KG1 (cell line): ENCODE measurements around the gene COL27A1.

Source experiments
- DNase-seq: peaks from one replicate; lab custom pipeline; 2025; lab: John Stamatoyannopoulos, UW

Gene COL27A1

DNA sequence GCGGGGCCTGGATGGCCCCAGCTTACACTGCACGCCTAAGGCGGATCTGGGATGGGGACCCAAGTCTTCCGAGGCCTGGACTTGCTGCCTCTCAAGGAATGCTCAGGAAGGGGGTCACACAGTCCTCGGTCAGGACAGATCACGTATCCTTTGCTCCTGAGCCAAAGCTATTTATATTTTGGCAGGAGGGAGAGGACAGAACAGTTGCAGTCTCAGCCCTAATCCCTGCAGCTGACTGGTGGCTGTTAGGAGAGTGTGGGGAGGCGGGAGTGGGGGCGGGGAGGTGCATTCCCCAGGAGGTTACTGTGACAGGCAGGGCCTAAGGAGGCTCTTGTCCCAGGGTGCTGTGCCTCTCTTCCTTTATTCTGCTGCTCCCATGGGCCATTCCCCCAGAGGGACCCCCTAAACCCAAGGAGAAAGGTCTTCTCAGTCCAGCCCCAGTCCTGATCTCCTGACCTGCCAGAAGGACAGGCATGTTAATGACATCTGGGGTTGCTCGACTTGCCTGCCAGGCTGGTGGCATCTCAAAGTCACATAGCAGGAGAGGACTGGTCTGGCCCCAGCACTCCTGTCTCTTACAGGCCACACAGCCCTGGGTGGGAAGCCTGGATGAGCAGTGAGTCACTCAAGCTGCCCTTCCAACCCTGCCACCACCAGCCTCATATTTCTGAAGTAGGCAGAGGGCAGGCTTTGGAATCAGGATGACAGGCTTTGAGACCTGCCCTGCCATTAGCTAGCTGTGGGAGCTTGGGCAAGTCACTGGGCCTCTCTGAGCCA, 51.9 kb downstream of the COL27A1 start:
- no peak for DNase-seq

DNA sequence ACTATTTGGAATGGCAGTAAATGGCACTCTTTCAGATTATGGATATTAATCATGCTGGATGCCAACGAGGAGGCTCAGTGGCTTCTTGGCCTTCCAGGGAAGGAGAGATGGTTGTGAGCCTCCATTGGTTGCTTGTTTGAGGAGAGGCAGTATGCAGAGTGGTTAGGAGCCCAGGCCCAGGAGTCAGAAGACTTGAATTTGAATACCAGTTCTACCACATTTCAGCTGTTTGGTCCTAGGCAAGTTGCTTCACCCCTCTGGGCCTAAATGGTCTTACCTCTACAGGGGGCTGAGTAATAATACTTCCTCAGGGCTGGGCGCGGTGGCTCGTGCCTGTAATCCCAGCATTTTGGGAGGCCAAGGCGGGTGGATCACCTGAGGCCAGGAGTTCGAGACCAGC, 52.5 kb downstream of the COL27A1 start:
- no peak for DNase-seq

DNA sequence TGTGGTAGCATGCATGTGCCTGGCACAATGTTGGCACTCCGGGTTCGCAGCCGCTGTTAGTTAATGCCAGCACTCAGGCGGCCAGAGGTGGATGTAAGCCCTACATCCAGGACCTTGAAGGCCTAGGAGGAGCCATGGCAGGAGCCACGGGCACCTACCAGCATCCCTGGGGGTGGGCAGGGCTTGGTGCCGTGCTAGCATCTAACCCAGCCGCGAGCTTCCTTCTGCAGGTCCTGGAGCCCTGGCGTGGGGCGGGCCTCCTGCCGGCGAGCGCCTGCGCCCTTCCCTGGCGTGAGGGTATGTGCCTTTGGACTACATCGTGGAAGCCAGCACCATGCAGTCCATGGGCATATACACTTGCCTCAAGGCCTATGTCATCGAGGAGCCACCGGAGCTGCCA, 53.8 kb downstream of the COL27A1 start:
- no peak for DNase-seq

DNA sequence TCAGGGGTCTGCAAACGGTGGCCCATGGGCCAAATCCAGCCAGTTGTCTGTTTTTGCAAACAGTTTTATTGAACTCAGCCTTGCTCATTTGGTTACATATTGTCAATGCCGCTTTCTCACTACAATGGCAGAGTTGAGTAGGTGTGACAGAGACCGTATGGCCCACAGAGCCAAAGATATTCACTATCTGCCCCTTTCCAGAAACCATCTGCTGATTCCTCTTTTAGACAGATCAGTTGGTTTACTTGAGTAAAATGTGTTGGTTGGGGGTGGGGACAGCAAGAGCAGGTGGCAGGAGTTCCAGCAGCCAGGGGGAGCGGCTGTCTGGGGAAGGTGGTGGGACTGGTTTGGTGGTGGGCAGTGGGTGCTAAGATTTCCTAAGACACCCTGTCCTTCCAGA, 54.8 kb downstream of the COL27A1 start:
- no peak for DNase-seq

DNA sequence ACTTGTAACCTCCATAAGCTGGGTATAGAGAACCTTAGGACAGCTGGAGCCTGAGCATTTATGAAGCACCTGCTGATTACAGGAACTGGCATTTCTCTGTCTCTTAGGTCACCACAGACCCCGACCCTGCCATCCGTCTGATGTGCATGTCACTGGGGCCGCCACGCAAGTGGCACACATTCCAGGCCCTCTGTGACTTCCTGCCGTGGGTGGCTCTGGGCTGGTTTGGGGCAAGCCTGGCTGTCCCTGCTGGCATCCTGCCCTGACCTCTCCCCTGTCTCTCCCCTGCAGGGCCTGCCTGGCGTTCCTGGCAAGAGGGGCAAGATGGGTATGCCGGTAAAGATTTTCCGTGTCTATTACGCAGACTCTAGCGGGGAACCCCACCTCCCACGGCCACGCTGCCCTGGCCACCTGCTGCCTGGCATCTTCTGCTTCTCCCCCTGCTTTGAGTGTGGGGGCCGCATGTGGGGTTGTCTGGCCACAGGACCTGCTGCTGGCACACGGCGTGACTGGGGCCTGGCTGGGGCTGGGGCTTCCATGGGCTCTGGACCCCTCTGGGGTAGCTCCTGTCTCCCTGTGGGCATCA, 55.4 kb downstream of the COL27A1 start:
- DNase-seq, result no peak

DNA sequence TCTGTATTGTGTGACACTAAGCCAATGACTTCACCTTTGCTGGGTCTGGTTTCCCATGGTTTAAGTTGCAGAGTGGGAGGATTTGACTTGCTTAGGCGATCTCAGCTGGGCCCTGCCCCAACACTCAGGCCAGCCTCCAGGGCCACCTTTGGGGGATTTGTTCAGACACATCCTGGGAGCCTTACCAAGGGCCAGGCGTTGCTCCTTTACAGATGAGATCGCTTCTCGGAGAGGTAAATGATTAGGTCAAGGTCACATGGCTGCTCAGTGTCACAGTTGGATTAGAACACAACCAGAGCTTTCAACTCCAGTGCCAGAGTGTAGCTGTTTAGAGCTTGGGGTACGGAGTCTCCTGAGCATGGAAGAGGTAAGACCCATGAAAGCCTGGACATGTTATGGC, 57.5 kb downstream of the COL27A1 start:
- no peak for DNase-seq

DNA sequence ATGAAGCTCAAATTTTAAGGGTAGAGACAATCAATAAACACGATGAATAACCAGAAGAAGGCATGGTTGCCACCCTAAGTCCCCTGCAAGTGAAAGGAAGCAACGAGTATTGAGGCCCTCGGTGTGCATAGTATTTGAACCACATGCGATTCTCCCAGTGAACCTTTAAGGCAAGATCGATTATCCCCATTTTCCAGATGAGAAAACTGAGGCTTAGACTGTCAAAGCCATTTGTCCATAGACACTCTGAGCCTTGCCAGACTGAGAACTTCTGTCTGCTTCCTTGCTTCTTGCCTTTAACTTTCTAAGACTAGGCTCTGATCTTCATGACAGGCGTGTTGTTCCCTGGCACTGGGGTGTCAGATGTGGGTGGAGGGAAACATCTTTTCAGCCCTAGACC, 58.2 kb downstream of the COL27A1 start:
- no peak for DNase-seq

DNA sequence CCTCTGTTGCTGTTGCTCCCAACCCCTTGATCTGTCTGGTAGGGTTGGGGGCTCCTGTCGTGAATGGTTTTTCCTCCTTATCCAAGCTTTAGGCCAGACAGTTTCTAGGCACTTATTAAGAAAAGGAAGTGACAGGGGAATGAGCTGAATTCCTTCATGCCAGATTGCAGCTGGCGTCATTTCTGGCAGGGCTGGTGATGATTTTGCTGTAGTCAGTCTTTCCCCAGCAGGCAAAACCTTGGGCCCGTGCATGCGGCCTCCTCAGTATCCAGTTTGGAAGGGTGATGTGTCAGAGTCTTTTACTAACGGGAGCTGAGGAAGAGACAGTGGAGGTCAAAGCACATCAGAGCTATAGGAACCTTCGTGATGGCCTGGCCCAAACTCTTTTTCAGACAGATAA, 58.8 kb downstream of the COL27A1 start:
- no peak for DNase-seq

DNA sequence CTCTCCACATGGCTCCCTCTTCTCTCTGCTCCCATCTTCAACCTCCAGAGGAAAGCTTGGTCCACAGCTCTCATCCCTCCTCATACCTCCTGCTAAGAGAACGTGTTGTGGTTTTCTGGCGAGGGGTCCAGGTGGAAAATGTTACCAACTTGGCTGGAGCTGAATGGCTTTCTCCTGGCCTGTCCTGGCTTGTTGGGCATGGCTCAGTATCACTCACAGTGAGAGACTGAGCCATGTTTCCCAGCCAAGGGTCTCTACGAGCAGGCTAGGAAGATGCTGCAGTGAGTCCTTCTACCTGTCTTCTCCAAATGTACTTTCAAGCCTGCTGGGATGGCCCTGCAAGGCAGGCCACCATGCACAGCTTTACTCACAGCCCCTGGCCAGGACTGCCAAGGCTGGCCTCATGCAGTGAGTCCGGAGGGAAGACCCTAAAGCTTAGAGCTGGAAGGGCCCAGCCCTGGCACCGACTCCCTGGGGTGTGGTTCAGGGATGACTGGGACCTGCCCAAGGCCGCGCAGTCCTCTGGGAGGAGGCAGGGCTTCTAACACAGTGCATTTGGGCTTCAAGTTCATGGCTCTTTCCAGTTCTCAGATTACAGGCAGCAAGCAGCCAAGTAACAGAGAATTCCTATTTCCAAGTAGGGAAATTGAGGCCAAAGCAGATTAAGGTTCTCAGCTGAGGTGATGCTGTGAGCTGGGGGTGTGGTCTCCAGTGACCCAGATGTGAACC, 59.5 kb downstream of the COL27A1 start:
- DNase-seq, result no peak

DNA sequence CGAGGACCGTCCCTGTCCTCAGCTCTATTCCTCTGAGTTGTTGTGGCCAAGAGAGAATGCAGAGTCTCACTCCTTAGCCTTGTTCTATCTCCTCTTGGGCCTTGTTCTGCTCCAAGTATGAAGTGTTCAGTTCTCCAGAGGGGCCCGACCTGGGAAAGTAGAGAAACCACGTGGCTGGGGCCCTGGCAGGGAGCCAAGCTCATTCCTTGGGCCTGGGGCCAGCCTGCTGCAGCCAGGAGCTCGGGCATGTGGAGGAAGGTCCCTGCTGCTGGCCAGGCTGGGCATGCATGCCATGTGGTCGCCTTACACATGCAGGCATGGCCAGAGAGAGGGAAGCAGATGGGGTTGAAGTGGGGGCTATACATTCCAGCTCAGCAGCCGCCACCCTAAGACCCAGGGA, 60.7 kb downstream of the COL27A1 start:
- no peak for DNase-seq

DNA sequence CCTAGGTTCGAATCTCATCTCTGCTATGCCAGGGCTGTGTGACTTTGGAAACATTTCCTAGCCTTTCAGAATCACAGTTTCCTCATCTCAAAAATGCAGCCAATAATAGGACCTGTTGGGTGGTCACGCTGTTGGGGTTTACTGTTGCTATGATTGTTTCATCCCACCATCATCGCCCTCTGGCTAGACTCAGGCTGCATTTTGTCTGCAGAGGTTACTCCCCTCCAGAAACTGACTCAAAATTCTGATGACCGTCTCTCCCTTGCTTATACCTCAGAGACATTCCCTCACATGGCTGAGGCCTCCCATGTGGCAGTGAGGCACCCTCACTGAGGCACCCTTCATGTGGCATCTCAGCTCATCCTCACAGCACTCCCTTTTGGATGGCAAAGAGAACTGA, 61.6 kb downstream of the COL27A1 start:
- DNase-seq, result no peak

DNA sequence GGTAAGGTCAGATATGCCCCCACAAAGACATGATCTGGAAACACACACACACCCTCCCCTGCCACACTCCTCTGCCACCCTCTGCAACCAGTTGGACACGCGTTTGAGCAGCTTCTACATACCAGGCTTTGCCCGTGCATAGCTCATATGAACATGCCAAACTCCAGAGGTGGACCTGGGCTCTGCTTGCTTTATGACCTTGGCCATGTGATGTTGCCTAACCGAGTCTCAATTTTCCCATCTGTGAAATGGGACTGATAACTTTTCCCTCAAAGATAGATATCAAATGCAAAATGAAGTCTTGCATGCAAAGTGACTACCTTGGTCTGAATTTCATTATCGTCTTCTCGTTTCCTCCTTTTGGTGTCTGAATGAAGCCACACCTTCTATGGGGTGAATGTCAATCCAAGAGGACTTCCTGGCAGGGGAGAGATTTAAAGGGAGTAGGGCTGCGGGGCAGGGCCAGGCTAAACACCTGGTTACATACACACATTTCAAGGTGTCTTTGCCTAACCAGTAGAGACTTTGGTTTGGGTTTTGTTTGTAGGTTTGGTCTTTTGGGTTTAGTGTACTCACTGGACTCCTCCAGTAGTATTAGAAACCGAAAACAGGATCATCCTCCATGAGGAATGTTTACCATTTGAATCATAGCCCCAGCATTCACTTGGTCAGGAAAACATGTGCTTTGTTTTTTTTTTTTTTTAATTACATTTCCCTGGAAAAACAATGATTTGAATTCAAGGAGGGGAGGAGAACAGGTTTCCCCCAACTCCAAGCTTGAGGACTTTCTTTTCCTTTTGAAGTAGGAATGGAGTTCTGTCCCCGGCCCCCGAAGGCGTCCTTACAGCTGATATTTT, 63.2 kb downstream of the COL27A1 start:
- DNase-seq, result no peak

DNA sequence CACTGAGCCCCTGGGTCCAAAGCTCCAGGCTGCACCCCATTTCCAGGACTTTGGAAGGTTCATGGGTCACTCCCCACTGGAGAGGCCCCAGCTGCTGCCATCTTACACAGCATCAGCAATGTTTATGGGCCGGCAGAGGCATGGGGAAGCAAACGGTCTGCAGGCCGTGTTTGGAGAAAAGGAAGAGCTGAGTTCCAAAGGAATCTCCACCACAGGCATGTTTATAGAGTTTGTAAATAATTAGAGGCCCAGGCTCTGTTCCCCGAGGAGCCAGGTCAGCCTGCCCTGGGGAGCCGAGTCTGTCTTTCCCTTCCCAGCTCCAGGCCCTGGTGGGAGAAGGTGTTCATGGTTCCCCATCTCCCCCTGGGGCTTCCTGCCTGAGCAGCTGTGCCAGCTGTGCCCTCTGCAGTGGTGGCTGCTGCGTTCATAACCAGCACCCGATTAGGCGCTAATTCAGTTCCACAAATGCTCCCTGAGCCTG, 64.8 kb downstream of the COL27A1 start:
- DNase-seq, result no peak

DNA sequence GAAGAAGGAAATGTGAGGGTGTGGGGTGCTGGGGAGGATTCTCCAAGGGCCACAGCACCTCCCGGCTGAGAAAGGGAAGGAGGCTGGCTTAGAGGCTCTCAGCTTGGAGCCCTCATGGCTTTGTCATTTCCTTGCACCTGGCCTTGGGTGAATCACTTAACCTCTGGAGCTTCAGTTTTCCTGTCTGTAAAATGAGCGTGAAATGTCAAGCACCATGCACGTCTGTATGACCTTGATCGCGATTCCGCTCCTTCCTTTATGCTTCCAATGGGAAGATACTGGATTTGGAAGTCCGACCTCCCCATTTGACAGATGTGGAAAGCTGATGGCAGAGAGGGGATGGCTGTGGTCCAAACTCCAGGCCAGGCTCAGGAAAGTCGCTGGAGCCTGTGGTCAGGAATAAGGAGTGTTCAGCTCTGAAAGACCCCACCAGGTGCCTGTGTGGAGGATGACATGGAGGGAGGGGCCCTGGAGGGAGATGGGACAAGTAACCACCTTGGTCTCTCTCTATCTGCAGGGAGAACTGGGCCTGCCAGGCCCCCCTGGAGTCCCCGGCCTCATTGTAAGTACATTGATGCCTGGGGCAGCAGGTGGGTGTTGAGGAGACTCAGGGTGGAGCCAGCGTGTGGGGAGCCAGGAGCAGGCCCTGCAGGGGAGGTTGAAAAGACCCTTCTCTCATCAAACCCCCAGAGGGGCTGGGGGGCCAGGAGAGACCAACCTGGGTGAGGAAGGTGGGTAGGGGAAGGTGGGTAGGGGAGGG, 66.5 kb downstream of the COL27A1 start:
- no peak for DNase-seq

DNA sequence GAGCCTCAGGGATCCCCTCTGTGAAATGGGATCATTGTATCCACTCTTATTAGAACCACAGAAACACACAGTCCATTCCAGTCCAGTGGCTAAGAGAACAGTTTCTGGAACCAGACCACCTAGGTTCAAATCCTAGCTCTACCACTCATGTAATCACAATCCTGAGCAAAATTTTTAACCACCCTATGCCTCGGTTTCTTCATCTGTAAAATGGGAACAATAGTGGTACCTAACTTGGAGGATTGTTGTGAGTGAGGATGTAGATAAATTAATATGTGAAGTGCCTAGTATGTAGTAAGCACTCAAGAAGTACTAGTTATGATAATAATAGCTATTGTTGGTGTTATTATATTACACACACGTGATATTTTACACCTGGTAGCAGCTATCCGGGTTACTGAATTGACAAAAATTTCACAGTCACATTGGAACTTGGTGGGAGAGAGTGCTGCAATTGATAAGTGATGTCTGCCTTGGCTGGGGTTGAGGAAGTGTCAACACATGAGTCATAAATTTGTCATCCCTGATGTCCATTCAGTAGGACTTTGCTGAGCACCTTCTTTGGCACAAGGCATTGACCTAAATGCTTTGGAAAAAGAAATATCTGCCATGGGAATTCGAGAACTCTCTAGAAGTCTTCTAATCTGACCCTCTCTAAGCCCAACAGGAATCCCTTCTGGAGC, 68.4 kb downstream of the COL27A1 start:
- no peak for DNase-seq

DNA sequence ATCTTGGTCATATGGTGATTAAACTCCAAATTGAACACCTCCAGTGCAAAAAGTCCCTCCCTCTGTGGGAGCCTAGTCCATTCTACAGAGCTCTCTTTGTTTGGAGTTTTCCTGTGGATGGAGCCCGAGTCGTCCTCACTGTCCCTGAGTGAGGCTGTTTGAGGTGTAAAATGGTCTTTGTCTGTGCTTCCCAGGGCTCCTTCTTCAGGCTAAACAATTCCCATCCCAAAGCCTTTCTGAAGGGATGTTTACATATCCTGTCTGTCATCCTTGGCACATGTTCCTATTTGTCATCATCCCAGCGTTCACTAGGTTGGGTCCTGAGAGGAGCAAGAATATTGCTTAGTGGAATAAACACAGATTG, 68.9 kb downstream of the COL27A1 start:
- DNase-seq, result no peak

DNA sequence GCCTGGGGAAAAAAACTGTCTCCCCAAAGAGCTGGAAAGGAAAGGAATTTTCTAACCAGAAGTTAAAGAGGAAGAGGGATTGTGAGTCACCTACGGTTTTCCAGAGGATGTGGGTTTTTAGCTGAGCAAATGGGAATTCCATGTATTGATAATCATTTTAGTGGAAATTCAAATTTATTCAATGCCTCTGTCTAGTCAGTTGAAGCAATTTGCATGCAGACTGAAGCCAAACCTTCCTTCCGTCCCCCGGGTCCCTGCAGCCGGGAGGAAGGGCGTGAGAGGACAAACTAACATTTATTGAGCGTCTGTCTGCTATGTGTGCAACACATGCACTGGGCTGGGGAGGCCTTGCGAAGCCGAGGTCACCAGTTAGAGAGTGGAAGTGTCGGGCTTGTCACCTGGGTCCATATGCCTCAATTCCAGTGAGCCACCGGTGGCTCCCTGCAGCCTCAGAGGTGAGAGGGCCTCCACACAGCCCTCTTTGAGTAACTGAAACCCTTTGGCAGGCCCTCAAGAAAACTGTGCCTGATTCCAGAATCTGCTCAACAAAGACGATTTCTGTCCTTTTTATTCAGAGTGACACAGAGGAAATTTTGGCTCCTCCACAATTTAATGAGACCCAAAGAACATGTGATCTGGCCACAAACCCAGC, 70.3 kb downstream of the COL27A1 start:
- DNase-seq, result no peak

DNA sequence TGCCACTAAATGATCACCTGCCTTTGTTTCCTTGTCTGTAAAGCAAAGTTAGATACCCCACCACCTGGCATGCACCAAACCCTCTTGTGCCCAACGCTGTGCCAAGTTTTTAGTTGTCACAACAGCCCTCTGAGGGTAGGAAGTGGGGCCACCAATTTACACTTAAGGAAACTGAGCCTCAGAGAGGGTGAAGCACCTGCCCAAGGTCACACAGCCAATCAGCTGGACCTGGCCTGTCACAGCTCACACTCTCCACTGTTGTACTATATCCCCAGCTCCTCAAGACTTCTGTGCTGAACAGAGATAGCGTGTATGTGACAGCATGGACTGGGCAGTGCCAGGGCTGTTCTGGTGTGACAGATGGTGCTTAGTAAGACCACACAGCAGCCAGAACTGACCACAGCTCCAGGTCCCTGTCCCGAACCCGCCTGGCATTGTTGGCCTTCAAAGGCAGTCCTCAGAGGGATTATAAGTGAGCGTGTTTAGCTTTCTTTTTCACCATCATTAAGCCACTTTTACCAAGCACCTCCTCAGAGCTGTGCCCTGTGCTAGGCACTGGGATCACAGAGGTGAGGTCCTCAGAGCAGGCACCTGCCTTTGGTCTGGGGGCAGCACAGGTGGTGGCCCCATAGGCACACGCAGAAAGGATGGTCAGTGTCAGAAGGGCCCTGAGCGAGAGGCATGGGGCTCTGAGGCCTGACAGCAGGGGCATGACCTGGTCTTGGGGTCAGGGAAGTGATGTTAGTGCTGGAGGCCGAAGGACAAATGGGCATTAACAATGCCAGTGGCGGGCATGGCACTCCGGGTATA, 71.1 kb downstream of the COL27A1 start:
- DNase-seq, result no peak

DNA sequence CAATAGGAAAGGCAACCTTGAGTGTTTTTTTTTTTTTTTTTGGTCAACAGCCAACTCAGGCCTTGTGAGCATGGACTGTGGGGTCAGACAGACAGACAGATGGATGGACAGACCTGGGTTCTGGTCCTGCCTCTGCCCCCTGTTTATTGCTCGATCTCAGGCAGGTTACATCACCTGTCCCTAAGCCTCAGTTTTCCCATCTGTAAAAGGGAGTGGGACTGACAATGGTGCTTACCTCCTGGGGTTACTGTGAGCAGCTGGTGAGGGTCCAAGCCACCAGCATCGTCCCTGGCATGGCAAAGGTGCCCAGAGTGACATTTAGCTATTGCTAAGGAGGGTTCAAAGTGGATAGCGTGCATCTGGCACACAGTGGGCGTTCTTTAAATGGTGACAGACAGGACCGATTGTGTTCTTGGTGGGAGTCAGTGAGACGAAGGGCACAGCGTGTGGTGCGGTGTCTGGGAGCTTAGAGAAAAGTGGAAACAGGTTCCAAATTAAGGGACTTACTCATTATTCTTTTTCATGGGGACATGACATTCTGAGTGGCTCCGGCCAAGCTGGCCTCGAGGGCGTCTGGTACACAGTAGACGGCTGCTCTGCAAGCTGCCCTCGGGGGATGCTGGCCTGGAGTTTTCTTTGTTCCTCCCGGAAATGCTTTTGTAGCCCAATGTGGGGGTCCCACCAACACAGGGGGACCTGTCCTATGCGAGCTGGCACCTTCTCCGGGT, 72.1 kb downstream of the COL27A1 start:
- DNase-seq, result no peak
